Right lobe of liver (tissue), 6 donors: ENCODE data around the gene FMO2. TPM values are rescaled to one million over a fixed set of nuclear protein-coding genes. Genes with fewer than 3 reads are reported as not detected.

Source experiments
- ATAC-seq, 4 donors: fragments of 200-7000 bp; cut with Tn5 transposase; one replicate each; pipeline ENCODE4 v1.9.1; 2020; ENCODE audit warnings: mild to moderate bottlenecking in 4 of 4, moderate library complexity in 4 of 4
- DNase-seq, 3 donors: peaks; one replicate each; pipeline ENCODE4 v3.0.0-alpha.2; 2020
- H3K27ac ChIP-seq, 3 donors: fragments of 200-600 bp; one replicate each; pipeline ENCODE4 v1.8.0; 2022
- H3K27me3 ChIP-seq, 2 donors: fragments of 200-600 bp; one replicate each; pipeline ENCODE4 v1.8.0; 2022
- H3K36me3 ChIP-seq, 4 donors: fragments of 200-600 bp; sonication (generic) in 1 of 4; one replicate each; pipeline versions ENCODE4 v1.5.1 to v1.8.0; 2017 to 2022; ENCODE audit warnings: control low read depth in 1 of 4
- H3K4me1 ChIP-seq, 4 donors: fragments of 200-600 bp; sonication (generic) in 1 of 4; one replicate each; pipeline versions ENCODE4 v1.5.1 to v1.8.0; 2017 to 2022; ENCODE audit warnings: control low read depth in 1 of 4
- H3K4me3 ChIP-seq, 3 donors: fragments of 200-600 bp; one replicate each; pipeline ENCODE4 v1.8.0; 2022
- H3K9me3 ChIP-seq, 4 donors: fragments of 200-600 bp; sonication (generic) in 1 of 4; one replicate each; pipeline versions ENCODE4 v1.5.1 to v1.8.0; 2017 to 2022; ENCODE audit warnings: control low read depth in 1 of 4
- CTCF ChIP-seq, 4 donors: fragments of 200-600 bp in 3 of 4; fragments of 450-650 bp in 1 of 4; IDR thresholded peaks; one replicate each; pipeline versions ENCODE4 v1.5.1 to v1.8.0; 2016 to 2022; ENCODE audit warnings: antibody characterized with exemption in 4 of 4, mild to moderate bottlenecking in 2 of 4
- POLR2A ChIP-seq: fragments of 450-650 bp; IDR thresholded peaks from one replicate; pipeline ENCODE4 v1.6.1; 2017; ENCODE audit warnings: antibody characterized with exemption, mild to moderate bottlenecking
- WGBS: methylation state at CpG from one replicate; pipeline ENCODE4 v1.1.6; 2018; ENCODE audit warnings: low coverage, low lambda C conversion rate; ENCODE audit not compliant: insufficient coverage; ENCODE audit errors: missing lambda C conversion rate; 5-methylcytosine and 5-hydroxymethylcytosine counted together
- intact Hi-C, 2 donors: fragments of 100-400 bp; cut with DNase I; formaldehyde crosslinking; loops; one replicate each; pipeline versions ENCODE4 v1.11.2 to v1.14.1; 2022
- total RNA-seq, 6 experiments: library from RNA; depleted of rRNA in 2 of 6; stranded (reverse); fragments of >200 nt in 2 of 6; fragmentation: NEBNext Ultra II Directional in 3 of 6; extraction: Animal tissue kit (Norgen Biotek cat#: 25700) in 3 of 6; gene quantifications; one replicate each; pipeline versions ENCODE4 v1.1.0 to v1.2.4, GENCODE V29; 2016 to 2023
- donor health status: DM: no; HTN: yes; CAD: no.
- donor health status: DM: no; HTN: no; CAD: no.
- donor health status: DM: no; HTN: no; CAD: no.
- donor health status: DM: no; HTN: yes; CAD: no.
- donor health status: DM: no; HTN: yes; CAD: no.

Gene FMO2
- total RNA-seq, 6 experiments from 2014 or later, result 1.0 to 6.8 (median 3.9) TPM

GRCh38 chr1:171174560-171175294 is 10.4 kb upstream of the FMO2 start:
- Histone ChIP-seq H3K27me3 (no peaks in the 10 kb centered on the region), H3K4me3 (no peak overlapping the region), H3K36me3 (no peaks in the 10 kb centered on the region), H3K9me3 (no peaks in the 10 kb centered on the region), H3K27ac (no peak overlapping the region), H3K4me1 (no peaks in the 10 kb centered on the region)
- WGBS, result 100% methylated on average over 1 of the region's 1 CpG
- ATAC-seq (no peak), DNase-seq (no peak)
- no peak for TF ChIP-seq POLR2A
- TF ChIP-seq CTCF (IDR thresholded peaks at IDR 0.05), result no peak
- intact Hi-C loops, result no loop called here

GRCh38 chr1:171177261-171177660 is 7.8 kb upstream of the FMO2 start:
- intact Hi-C loops, result no loop called here
- no peak for DNase-seq
- WGBS, result 11% methylated on average over 4 of the region's 4 CpGs

GRCh38 chr1:171179318-171180227 is 5.5 kb upstream of the FMO2 start:
- H3K4me3 ChIP-seq, result no peak overlapping the region
- H3K27me3 ChIP-seq, result no peaks in the 10 kb centered on the region
- H3K4me1 ChIP-seq, result no peaks in the 10 kb centered on the region
- H3K36me3 ChIP-seq, result no peaks in the 10 kb centered on the region
- TF ChIP-seq CTCF (IDR thresholded peaks at IDR 0.05) (no peak), POLR2A (no peak)
- ATAC-seq, result no peak
- H3K27ac ChIP-seq, result no peak overlapping the region
- H3K9me3 ChIP-seq, result no peaks in the 10 kb centered on the region
- 63% methylated on average over 5 of the region's 5 CpGs for WGBS
- intact Hi-C loops, result no loop called here
- no peak for DNase-seq

More at GRCh38 chr1:171177261-171177660, 7.8 kb upstream of the FMO2 start:
- Histone ChIP-seq H3K27ac (no peak overlapping the region), H3K36me3 (no peaks in the 10 kb centered on the region), H3K9me3 (no peaks in the 10 kb centered on the region), H3K27me3 (no peaks in the 10 kb centered on the region), H3K4me1 (no peaks in the 10 kb centered on the region), H3K4me3 (no peak overlapping the region)
- peak; percentile 62 to 80 (median 75) for ATAC-seq
- no peak for TF ChIP-seq CTCF (IDR thresholded peaks at IDR 0.05)
- no peak for TF ChIP-seq POLR2A

GRCh38 chr1:171180670-171181069 is 4.4 kb upstream of the FMO2 start:
- no peak for TF ChIP-seq CTCF (IDR thresholded peaks at IDR 0.05)
- no peaks in the 10 kb centered on the region for H3K36me3 ChIP-seq
- H3K27me3 ChIP-seq, result no peaks in the 10 kb centered on the region
- H3K9me3 ChIP-seq, result no peaks in the 10 kb centered on the region
- no peak overlapping the region for H3K4me3 ChIP-seq
- ATAC-seq (no peak), DNase-seq (no peak)
- H3K27ac ChIP-seq, result no peak overlapping the region
- intact Hi-C loops, result no loop called here
- 82% methylated on average over 1 of the region's 2 CpGs for WGBS
- H3K4me1 ChIP-seq, result no peaks in the 10 kb centered on the region
